Body of pancreas (tissue), 4 donors: Measurements from ENCODE around the gene ZNF644.

Experiments used
- CTCF ChIP-seq, 7 experiments: fragments of 450-650 bp in 4 of 7; fragments of 200-600 bp in 3 of 7; sonication (generic) in 3 of 7; IDR thresholded peaks; one replicate each; pipeline ENCODE4 v1.5.1; 2016 to 2019; ENCODE audit warnings: antibody characterized with exemption in 7 of 7
- POLR2A ChIP-seq, 3 donors: fragments of 450-650 bp; IDR thresholded peaks; one replicate each; pipeline ENCODE4 v1.6.1; 2016; ENCODE audit warnings: antibody characterized with exemption in 3 of 3, mild to moderate bottlenecking in 2 of 3

- TF ChIP-seq CTCF (IDR thresholded peaks at IDR 0.05), result no peak
- no peak for TF ChIP-seq POLR2A (IDR thresholded peaks at IDR 0.05)
Measured at GRCh38 chr1:90882221-90882620, 139.6 kb downstream of the ZNF644 start.
